GM23338 (cell line): ENCODE data around the gene PRR19. TPM values are rescaled to one million over a fixed set of nuclear protein-coding genes. Genes with fewer than 3 reads are reported as not detected.

ENCODE experiments used
- ATAC-seq: fragments of 200-7000 bp; cut with Tn5 transposase; 3 replicates; pipeline ENCODE4 v1.9.1; 2020
- DNase-seq: peaks from one replicate; pipeline ENCODE4 v3.0.0-alpha.2; 2015; ENCODE audit warnings: low spot score
- H2AFZ ChIP-seq: fragments of 200-600 bp; sonication (generic); 2 replicates; pipeline ENCODE4 v1.8.0; 2016; ENCODE audit warnings: antibody characterized with exemption, mild to moderate bottlenecking, moderate library complexity
- H3F3A ChIP-seq: fragments of 200-600 bp; sonication (generic); replicated peaks from 2 replicates; pipeline ENCODE4 v1.8.0; 2017; ENCODE audit warnings: antibody characterized with exemption, mixed run types, low read depth
- H3K27ac ChIP-seq: fragments of 200-600 bp; sonication (generic); 2 replicates; pipeline ENCODE4 v1.6.1; 2016; ENCODE audit warnings: low read depth
- H3K27me3 ChIP-seq: fragments of 200-600 bp; sonication (generic); 2 replicates; pipeline ENCODE4 v1.8.0; 2016; ENCODE audit warnings: mild to moderate bottlenecking, mixed run types, moderate library complexity; ENCODE audit not compliant: insufficient read depth
- H3K36me3 ChIP-seq: fragments of 200-600 bp; sonication (generic); 2 replicates; pipeline ENCODE4 v1.8.0; 2016; ENCODE audit warnings: mild to moderate bottlenecking; ENCODE audit not compliant: insufficient read depth
- H3K4me1 ChIP-seq: fragments of 200-600 bp; sonication (generic); 2 replicates; pipeline ENCODE4 v1.8.0; 2016; ENCODE audit warnings: mild to moderate bottlenecking, moderate library complexity; ENCODE audit not compliant: insufficient read depth
- H3K4me2 ChIP-seq: fragments of 200-600 bp; sonication (generic); 2 replicates; pipeline ENCODE4 v1.7.1; 2017; ENCODE audit warnings: mixed run types
- H3K4me3 ChIP-seq: fragments of 200-600 bp; sonication (generic); 2 replicates; pipeline ENCODE4 v1.6.1; 2016; ENCODE audit warnings: mixed run types
- H3K79me2 ChIP-seq: fragments of 200-600 bp; sonication (generic); replicated peaks from 2 replicates; pipeline ENCODE4 v1.8.0; 2017; ENCODE audit warnings: mild to moderate bottlenecking; ENCODE audit not compliant: insufficient read depth
- H3K9me2 ChIP-seq: fragments of 200-600 bp; sonication (generic); 2 replicates; pipeline ENCODE4 v1.8.0; 2017; ENCODE audit not compliant: insufficient read depth
- H4K20me1 ChIP-seq: fragments of 200-600 bp; sonication (generic); replicated peaks from 2 replicates; pipeline ENCODE4 v1.8.0; 2017; ENCODE audit warnings: mild to moderate bottlenecking; ENCODE audit not compliant: insufficient read depth
- H3K27ac Mint-ChIP-seq: 2 replicates; pipeline ENCODE4 v1.8.0; 2020; ENCODE audit warnings: inconsistent platforms, mild to moderate bottlenecking, moderate library complexity, mixed read lengths
- H3K27me3 Mint-ChIP-seq: 3 replicates; pipeline ENCODE4 v1.8.0; 2022; ENCODE audit warnings: low read depth, mild to moderate bottlenecking, moderate library complexity, mixed read lengths, inconsistent platforms; ENCODE audit not compliant: insufficient read depth, poor library complexity
- H3K36me3 Mint-ChIP-seq: 3 replicates; pipeline ENCODE4 v1.8.0; 2021; ENCODE audit warnings: low read depth, mild to moderate bottlenecking, inconsistent platforms, moderate library complexity, mixed read lengths
- H3K4me1 Mint-ChIP-seq: 3 replicates; pipeline ENCODE4 v1.8.0; 2020; ENCODE audit warnings: mild to moderate bottlenecking, inconsistent platforms, mixed read lengths
- H3K4me3 Mint-ChIP-seq: 3 replicates; pipeline ENCODE4 v1.8.0; 2021; ENCODE audit warnings: moderate library complexity, mild to moderate bottlenecking, inconsistent platforms, mixed read lengths
- H3K9me3 Mint-ChIP-seq: 3 replicates; pipeline ENCODE4 v1.8.0; 2020; ENCODE audit warnings: moderate library complexity, mild to moderate bottlenecking, inconsistent platforms, mixed read lengths
- CREB1 ChIP-seq: fragments of 250-450 bp; sonication (Bioruptor Pico); IDR thresholded peaks from 2 replicates; pipeline ENCODE4 v1.5.0; 2020; ENCODE audit warnings: low read depth, mild to moderate bottlenecking, moderate library complexity
- EZH2 ChIP-seq: fragments of 200-600 bp; sonication (generic); IDR thresholded peaks from one replicate; pipeline ENCODE4 v1.8.0; 2017; ENCODE audit warnings: antibody characterized with exemption, mild to moderate bottlenecking, low read depth; ENCODE audit not compliant: unreplicated experiment
- EZH2phosphoT487 ChIP-seq: fragments of 200-600 bp; sonication (generic); IDR thresholded peaks from one replicate; pipeline ENCODE4 v1.8.1; 2018; ENCODE audit warnings: antibody characterized with exemption; ENCODE audit not compliant: unreplicated experiment
- JUNB ChIP-seq: IDR thresholded peaks from one replicate; pipeline ENCODE4 v1.6.1; 2016; ENCODE audit warnings: antibody characterized with exemption; ENCODE audit not compliant: unreplicated experiment
- NANOG ChIP-seq: IDR thresholded peaks from 2 replicates; pipeline ENCODE4 v1.6.1; 2016; ENCODE audit warnings: antibody characterized with exemption, borderline replicate concordance
- POLR2AphosphoS5 ChIP-seq: IDR thresholded peaks from 2 replicates; pipeline ENCODE4 v1.6.1; 2016; ENCODE audit warnings: antibody characterized with exemption, low read depth
- STAT1 ChIP-seq: IDR thresholded peaks from one replicate; pipeline ENCODE4 v1.6.1; 2016; ENCODE audit warnings: antibody characterized with exemption; ENCODE audit not compliant: unreplicated experiment
- ZNF114 ChIP-seq: fragments of 250-450 bp; sonication (Bioruptor Pico); IDR thresholded peaks from 2 replicates; pipeline ENCODE4 v1.5.0; 2020; ENCODE audit warnings: mild to moderate bottlenecking, moderate library complexity
- ZNF331 ChIP-seq: fragments of 250-450 bp; sonication (Bioruptor Pico); IDR thresholded peaks from 2 replicates; pipeline ENCODE4 v1.5.0; 2020; ENCODE audit warnings: low read depth, mild to moderate bottlenecking, moderate library complexity
- polyA plus RNA-seq: library from polyadenylated mRNA; unstranded; fragments of >200 nt; fragmentation: Nextera tagmentation; extraction: Ambion mirVana; gene quantifications from 2 replicates; pipeline ENCODE4 v1.2.1, GENCODE V29; 2016
- total RNA-seq: library from RNA; depleted of rRNA; stranded (reverse); fragments of >200 nt; shearing (Covaris generic); gene quantifications from 2 replicates; pipeline ENCODE4 v1.2.3, GENCODE V29; 2014
- TF ChIP-seq, protein P1 (sequence below), 2 experiments: fragments of 200-600 bp in 1 of 2; sonication (generic) in 1 of 2; conservative IDR thresholded peaks; 2 replicates each; pipeline versions ENCODE4 v1.5.1 to v1.6.1; 2016 to 2017; ENCODE audit warnings: antibody characterized with exemption in 2 of 2, low read depth in 2 of 2, mild to moderate bottlenecking in 2 of 2, moderate library complexity in 1 of 2
- TF ChIP-seq, protein P2 (sequence below): fragments of 250-450 bp; sonication (Bioruptor Pico); IDR thresholded peaks from 2 replicates; pipeline ENCODE4 v1.5.0; 2020; ENCODE audit warnings: mild to moderate bottlenecking, moderate library complexity
- TF ChIP-seq, protein P3 (sequence below): IDR thresholded peaks from 2 replicates; pipeline ENCODE4 v1.6.1; 2016; ENCODE audit warnings: antibody characterized with exemption
- TF ChIP-seq, protein P4 (sequence below): IDR thresholded peaks from one replicate; pipeline ENCODE4 v1.6.1; 2018; ENCODE audit warnings: antibody characterized with exemption; ENCODE audit not compliant: unreplicated experiment

PRR19 gene
- total and polyA plus RNA-seq, 2 experiments from 2014 or later: 3.6 to 4.1 TPM

DNA sequence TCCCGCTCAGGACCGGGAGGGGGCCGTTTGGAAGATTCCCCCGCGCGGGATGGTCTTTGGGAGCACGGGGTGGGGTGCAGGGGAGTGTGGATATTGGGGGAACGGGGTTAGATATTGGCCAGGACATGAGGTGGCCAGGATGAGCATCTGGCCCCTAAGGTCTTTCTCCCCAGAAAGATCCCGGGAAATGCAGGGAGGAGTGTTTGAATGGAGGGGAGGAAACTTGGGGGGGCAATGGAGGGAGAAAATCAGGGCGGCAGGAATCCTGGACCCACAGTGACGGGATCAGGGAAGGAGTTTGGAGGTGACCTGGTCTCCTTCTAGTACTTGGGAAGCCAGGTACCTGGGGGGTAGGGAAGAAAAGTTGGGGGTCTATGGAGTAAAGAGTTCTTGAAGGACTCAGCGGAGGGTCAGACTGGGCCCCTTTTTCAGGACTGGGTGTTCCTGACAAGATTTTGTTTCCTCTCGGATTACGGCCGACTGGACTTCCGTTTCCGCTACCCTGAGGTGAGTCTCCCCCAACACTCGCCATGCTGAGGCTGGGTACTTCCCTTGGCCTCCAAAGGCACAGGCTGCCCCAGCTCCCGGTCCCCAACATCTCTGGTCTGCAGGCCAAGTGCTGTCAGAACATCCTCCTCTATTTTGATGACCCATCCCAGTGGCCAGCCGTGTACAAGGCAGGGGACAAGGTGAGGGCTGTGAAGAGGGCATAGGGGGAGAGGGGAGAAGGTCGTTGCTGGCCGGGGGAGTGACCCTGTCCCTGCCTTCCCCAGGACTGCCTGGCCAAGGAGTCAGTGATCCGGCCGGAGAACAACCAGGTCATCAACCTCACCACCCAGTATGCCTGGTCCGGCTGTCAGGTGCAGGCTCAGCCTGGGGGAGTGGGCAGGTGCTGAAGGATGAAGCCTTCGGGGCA lies 12.2 kb downstream of the PRR19 start:
- TF ChIP-seq EZH2 (no peak), POLR2AphosphoS5 (no peak), ZNF114 (CRISPR knock-in tag) (no peak), CREB1 (no peak), JUNB (no peak), NANOG (no peak), ZNF331 (CRISPR knock-in tag) (no peak), EZH2phosphoT487 (no peak), STAT1 (no peak)
- TF ChIP-seq, protein P1, sequence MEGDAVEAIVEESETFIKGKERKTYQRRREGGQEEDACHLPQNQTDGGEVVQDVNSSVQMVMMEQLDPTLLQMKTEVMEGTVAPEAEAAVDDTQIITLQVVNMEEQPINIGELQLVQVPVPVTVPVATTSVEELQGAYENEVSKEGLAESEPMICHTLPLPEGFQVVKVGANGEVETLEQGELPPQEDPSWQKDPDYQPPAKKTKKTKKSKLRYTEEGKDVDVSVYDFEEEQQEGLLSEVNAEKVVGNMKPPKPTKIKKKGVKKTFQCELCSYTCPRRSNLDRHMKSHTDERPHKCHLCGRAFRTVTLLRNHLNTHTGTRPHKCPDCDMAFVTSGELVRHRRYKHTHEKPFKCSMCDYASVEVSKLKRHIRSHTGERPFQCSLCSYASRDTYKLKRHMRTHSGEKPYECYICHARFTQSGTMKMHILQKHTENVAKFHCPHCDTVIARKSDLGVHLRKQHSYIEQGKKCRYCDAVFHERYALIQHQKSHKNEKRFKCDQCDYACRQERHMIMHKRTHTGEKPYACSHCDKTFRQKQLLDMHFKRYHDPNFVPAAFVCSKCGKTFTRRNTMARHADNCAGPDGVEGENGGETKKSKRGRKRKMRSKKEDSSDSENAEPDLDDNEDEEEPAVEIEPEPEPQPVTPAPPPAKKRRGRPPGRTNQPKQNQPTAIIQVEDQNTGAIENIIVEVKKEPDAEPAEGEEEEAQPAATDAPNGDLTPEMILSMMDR (conservative IDR thresholded peaks at IDR 0.05; ENCODE audit: low read depth in 2 of 2): no peak
- TF ChIP-seq, protein P2, sequence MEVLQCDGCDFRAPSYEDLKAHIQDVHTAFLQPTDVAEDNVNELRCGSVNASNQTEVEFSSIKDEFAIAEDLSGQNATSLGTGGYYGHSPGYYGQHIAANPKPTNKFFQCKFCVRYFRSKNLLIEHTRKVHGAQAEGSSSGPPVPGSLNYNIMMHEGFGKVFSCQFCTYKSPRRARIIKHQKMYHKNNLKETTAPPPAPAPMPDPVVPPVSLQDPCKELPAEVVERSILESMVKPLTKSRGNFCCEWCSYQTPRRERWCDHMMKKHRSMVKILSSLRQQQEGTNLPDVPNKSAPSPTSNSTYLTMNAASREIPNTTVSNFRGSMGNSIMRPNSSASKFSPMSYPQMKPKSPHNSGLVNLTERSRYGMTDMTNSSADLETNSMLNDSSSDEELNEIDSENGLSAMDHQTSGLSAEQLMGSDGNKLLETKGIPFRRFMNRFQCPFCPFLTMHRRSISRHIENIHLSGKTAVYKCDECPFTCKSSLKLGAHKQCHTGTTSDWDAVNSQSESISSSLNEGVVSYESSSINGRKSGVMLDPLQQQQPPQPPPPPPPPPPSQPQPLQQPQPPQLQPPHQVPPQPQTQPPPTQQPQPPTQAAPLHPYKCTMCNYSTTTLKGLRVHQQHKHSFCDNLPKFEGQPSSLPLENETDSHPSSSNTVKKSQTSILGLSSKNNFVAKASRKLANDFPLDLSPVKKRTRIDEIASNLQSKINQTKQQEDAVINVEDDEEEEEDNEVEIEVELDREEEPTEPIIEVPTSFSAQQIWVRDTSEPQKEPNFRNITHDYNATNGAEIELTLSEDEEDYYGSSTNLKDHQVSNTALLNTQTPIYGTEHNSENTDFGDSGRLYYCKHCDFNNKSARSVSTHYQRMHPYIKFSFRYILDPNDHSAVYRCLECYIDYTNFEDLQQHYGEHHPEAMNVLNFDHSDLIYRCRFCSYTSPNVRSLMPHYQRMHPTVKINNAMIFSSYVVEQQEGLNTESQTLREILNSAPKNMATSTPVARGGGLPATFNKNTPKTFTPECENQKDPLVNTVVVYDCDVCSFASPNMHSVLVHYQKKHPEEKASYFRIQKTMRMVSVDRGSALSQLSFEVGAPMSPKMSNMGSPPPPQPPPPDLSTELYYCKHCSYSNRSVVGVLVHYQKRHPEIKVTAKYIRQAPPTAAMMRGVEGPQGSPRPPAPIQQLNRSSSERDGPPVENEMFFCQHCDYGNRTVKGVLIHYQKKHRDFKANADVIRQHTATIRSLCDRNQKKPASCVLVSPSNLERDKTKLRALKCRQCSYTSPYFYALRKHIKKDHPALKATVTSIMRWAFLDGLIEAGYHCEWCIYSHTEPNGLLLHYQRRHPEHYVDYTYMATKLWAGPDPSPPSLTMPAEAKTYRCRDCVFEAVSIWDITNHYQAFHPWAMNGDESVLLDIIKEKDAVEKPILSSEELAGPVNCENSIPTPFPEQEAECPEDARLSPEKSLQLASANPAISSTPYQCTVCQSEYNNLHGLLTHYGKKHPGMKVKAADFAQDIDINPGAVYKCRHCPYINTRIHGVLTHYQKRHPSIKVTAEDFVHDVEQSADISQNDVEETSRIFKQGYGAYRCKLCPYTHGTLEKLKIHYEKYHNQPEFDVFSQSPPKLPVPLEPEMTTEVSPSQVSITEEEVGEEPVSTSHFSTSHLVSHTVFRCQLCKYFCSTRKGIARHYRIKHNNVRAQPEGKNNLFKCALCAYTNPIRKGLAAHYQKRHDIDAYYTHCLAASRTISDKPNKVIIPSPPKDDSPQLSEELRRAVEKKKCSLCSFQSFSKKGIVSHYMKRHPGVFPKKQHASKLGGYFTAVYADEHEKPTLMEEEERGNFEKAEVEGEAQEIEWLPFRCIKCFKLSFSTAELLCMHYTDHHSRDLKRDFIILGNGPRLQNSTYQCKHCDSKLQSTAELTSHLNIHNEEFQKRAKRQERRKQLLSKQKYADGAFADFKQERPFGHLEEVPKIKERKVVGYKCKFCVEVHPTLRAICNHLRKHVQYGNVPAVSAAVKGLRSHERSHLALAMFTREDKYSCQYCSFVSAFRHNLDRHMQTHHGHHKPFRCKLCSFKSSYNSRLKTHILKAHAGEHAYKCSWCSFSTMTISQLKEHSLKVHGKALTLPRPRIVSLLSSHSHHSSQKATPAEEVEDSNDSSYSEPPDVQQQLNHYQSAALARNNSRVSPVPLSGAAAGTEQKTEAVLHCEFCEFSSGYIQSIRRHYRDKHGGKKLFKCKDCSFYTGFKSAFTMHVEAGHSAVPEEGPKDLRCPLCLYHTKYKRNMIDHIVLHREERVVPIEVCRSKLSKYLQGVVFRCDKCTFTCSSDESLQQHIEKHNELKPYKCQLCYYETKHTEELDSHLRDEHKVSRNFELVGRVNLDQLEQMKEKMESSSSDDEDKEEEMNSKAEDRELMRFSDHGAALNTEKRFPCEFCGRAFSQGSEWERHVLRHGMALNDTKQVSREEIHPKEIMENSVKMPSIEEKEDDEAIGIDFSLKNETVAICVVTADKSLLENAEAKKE (CRISPR knock-in tag): no peak
- TF ChIP-seq, protein P3, sequence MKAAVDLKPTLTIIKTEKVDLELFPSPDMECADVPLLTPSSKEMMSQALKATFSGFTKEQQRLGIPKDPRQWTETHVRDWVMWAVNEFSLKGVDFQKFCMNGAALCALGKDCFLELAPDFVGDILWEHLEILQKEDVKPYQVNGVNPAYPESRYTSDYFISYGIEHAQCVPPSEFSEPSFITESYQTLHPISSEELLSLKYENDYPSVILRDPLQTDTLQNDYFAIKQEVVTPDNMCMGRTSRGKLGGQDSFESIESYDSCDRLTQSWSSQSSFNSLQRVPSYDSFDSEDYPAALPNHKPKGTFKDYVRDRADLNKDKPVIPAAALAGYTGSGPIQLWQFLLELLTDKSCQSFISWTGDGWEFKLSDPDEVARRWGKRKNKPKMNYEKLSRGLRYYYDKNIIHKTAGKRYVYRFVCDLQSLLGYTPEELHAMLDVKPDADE: no peak
- TF ChIP-seq, protein P4, sequence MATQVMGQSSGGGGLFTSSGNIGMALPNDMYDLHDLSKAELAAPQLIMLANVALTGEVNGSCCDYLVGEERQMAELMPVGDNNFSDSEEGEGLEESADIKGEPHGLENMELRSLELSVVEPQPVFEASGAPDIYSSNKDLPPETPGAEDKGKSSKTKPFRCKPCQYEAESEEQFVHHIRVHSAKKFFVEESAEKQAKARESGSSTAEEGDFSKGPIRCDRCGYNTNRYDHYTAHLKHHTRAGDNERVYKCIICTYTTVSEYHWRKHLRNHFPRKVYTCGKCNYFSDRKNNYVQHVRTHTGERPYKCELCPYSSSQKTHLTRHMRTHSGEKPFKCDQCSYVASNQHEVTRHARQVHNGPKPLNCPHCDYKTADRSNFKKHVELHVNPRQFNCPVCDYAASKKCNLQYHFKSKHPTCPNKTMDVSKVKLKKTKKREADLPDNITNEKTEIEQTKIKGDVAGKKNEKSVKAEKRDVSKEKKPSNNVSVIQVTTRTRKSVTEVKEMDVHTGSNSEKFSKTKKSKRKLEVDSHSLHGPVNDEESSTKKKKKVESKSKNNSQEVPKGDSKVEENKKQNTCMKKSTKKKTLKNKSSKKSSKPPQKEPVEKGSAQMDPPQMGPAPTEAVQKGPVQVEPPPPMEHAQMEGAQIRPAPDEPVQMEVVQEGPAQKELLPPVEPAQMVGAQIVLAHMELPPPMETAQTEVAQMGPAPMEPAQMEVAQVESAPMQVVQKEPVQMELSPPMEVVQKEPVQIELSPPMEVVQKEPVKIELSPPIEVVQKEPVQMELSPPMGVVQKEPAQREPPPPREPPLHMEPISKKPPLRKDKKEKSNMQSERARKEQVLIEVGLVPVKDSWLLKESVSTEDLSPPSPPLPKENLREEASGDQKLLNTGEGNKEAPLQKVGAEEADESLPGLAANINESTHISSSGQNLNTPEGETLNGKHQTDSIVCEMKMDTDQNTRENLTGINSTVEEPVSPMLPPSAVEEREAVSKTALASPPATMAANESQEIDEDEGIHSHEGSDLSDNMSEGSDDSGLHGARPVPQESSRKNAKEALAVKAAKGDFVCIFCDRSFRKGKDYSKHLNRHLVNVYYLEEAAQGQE: no peak
- DNase-seq (no peak), ATAC-seq (no peak)
- Mint-ChIP-seq H3K9me3 (no peaks in the 10 kb centered on the region), H3K27me3 (peaks cover 35% of the 10 kb centered on the region), H3K36me3 (no peaks in the 10 kb centered on the region), H3K4me3 (peak overlapping the region; percentile 81), H3K27ac (no peak overlapping the region), H3K4me1 (peaks cover 15% of the 10 kb centered on the region)
- Histone ChIP-seq H2AFZ (peak overlapping the region; percentile 99), H3K27ac (no peak overlapping the region), H3F3A (0 out of 2 replicates have a peak, but pooled peaks cover 15% of the 10 kb centered on the region), H3K27me3 (peaks cover 23% of the 10 kb centered on the region), H4K20me1 (no peaks in the 10 kb centered on the region), H3K4me2 (peak overlapping the region; percentile 94), H3K36me3 (no peaks in the 10 kb centered on the region), H3K9me2 (no peaks in the 10 kb centered on the region), H3K79me2 (no peaks in the 10 kb centered on the region), H3K4me1 (peaks cover 5% of the 10 kb centered on the region; the same call in 1 of the 2 replicates), H3K4me3 (peak overlapping the region; percentile 97)
